ENCODE data around the gene SMIM10.

- TF ChIP-seq, protein P1, sequence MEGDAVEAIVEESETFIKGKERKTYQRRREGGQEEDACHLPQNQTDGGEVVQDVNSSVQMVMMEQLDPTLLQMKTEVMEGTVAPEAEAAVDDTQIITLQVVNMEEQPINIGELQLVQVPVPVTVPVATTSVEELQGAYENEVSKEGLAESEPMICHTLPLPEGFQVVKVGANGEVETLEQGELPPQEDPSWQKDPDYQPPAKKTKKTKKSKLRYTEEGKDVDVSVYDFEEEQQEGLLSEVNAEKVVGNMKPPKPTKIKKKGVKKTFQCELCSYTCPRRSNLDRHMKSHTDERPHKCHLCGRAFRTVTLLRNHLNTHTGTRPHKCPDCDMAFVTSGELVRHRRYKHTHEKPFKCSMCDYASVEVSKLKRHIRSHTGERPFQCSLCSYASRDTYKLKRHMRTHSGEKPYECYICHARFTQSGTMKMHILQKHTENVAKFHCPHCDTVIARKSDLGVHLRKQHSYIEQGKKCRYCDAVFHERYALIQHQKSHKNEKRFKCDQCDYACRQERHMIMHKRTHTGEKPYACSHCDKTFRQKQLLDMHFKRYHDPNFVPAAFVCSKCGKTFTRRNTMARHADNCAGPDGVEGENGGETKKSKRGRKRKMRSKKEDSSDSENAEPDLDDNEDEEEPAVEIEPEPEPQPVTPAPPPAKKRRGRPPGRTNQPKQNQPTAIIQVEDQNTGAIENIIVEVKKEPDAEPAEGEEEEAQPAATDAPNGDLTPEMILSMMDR (IDR thresholded peaks at IDR 0.05; ENCODE audit: low read depth, low read length), result no peak
- no peak for TF ChIP-seq EZH2phosphoT487 (IDR thresholded peaks at IDR 0.05; ENCODE audit: low read depth)
Measured at GRCh38 chrX:135010921-135011320, 20.1 kb downstream of the SMIM10 start.

All from OCI-LY3 (cell line).